T-helper 1 cell treated with Interleukin-12 subunit alpha and Interleukin-12 subunit beta and Interleukin-4 antibody, amounts not matched to agents 30 ng/mL and 1 ng/mL, for 36 hours (primary cell): Measurements from ENCODE around the gene AGL. TPM values are rescaled to one million over a fixed set of nuclear protein-coding genes. Genes with fewer than 3 reads are reported as not detected.
"Not testable (repeated sequence)": the region's sequence is repeated elsewhere in the genome, so short reads cannot be mapped to it uniquely, and the experiment has no call there.

Experiments
- intact Hi-C: fragments of 100-400 bp; cut with micrococcal nuclease; formaldehyde crosslinking; loops from one replicate; pipeline ENCODE4 v1.15.1; 2024
- total RNA-seq: library from RNA; stranded (reverse); gene quantifications from 2 replicates; pipeline ENCODE4 v1.2.3, GENCODE V29; 2022

AGL gene
- total RNA-seq, 1 donor from 2014 or later: 11.7 TPM

- intact Hi-C loops: loop anchor here (1.0 to 5.0 kb wide), 9 partner anchors 42 to 607 kb away; partner anchors contain the start of genes CDC14A, DBT, RTCA and TRMT13
Measured at GRCh38 chr1:99850459-99851291, 514 bp downstream of the AGL start.

- intact Hi-C loops: loop anchor here (5.0 kb wide), 3 partner anchors 500 to 605 kb away; partner anchors contain the start of gene CDC14A
Measured at GRCh38 chr1:99851850-99852454, 1.8 kb downstream of the AGL start.

- intact Hi-C loops: loop anchor here (5.0 kb wide), 3 partner anchors 500 to 605 kb away; partner anchors contain the start of gene CDC14A
Measured at GRCh38 chr1:99852648-99853047, 2.5 kb downstream of the AGL start.

- intact Hi-C loops: no loop called here
Measured at GRCh38 chr1:99855914-99856450, 5.8 kb downstream of the AGL start.

- intact Hi-C loops: not testable (repeated sequence)
Measured at GRCh38 chr1:99857041-99857440, 6.9 kb downstream of the AGL start.

GRCh38 chr1:99858286-99858685, 8.1 kb downstream of the AGL start:
- intact Hi-C loops: no loop called here

- intact Hi-C loops: no loop called here
Measured at GRCh38 chr1:99858881-99859280, 8.7 kb downstream of the AGL start.

GRCh38 chr1:99860703-99861102, 10.5 kb downstream of the AGL start:
- intact Hi-C loops: no loop called here

- intact Hi-C loops: no loop called here
Measured at GRCh38 chr1:99867682-99868081, 17.5 kb downstream of the AGL start.

GRCh38 chr1:99869304-99869703, 19.1 kb downstream of the AGL start:
- intact Hi-C loops: no loop called here

- intact Hi-C loops: loop anchor here (5.0 kb wide), 1 partner anchor 83 kb away; no protein-coding TSS in a partner anchor
Measured at GRCh38 chr1:99869723-99870122, 19.6 kb downstream of the AGL start.

- intact Hi-C loops: loop anchor here (5.0 kb wide), 1 partner anchor 80 kb away; no protein-coding TSS in a partner anchor
Measured at GRCh38 chr1:99872063-99872462, 21.9 kb downstream of the AGL start.

- intact Hi-C loops: no loop called here
Measured at GRCh38 chr1:99877568-99877967, 27.4 kb downstream of the AGL start.

- intact Hi-C loops: no loop called here
Measured at GRCh38 chr1:99886179-99886578, 36.0 kb downstream of the AGL start.

- intact Hi-C loops: no loop called here
Measured at GRCh38 chr1:99886841-99887240, 36.7 kb downstream of the AGL start.

- intact Hi-C loops: no loop called here
Measured at GRCh38 chr1:99887890-99888289, 37.7 kb downstream of the AGL start.

GRCh38 chr1:99891997-99892396, 41.8 kb downstream of the AGL start:
- intact Hi-C loops: no loop called here

- intact Hi-C loops: not testable (repeated sequence)
Measured at GRCh38 chr1:99903278-99903677, 53.1 kb downstream of the AGL start.

GRCh38 chr1:99906535-99906934, 56.4 kb downstream of the AGL start:
- intact Hi-C loops: no loop called here

- intact Hi-C loops: no loop called here
Measured at GRCh38 chr1:99917214-99917613, 67.1 kb downstream of the AGL start.

GRCh38 chr1:99919220-99919619, 69.1 kb downstream of the AGL start:
- intact Hi-C loops: no loop called here

- intact Hi-C loops: no loop called here
Measured at GRCh38 chr1:99934801-99935200, 84.6 kb downstream of the AGL start.
